ENCODE results near the gene CNOT11. TPM values are rescaled to one million over a fixed set of nuclear protein-coding genes. Genes with fewer than 3 reads are reported as not detected.
"Not testable (repeated sequence)": the region's sequence is repeated elsewhere in the genome, so short reads cannot be mapped to it uniquely, and the experiment has no call there.

Gene CNOT11
- total RNA-seq, 1 donor from 2014 or later, result 24.3 TPM

DNA sequence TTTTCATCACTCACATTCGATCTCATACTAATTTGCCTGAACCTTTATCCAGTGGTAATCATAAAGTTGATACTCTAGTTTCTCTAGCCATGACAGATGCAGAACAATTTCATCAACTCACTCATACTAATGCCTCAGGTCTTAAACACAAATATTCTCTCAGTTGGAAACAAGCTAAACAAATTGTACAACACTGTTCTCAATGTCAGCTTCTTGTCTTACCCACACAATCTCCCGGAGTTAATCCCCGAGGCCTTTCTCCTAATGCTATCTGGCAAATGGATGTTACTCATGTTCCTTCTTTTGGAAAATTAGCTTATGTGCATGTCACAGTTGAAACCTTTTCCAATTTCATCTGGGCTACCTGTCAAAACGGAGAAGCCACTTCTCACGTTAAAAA is 11.5 kb upstream of the CNOT11 start:
- intact Hi-C loops (cut with DNase I), result no loop called here
- ATAC-seq (no peak), DNase-seq (ENCODE audit: low spot score) (no peak)

DNA sequence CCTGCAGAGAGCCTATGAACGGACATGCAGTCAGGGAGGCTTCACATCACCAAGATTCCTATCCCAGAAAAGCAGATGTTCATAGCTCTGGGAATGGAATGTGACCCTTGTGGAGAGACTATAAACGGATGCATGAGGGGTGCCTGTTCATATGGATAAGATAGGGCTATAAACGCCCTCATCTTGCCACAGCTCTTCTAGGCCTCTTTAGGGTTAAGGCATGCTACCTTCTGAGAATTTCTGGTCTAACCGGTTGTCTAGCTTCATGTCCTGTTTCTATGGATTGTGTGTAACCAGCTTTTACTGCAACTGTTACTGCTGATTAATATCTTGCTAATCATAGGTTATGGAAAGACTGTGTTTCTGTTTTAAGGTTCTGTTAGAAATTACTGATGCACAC is 8.3 kb upstream of the CNOT11 start:
- DNase-seq (ENCODE audit: low spot score); intact Hi-C loops (cut with DNase I); ATAC-seq: not testable (repeated sequence)

GRCh38 chr2:101244899-101245298 is 7.8 kb upstream of the CNOT11 start:
- ATAC-seq; DNase-seq (ENCODE audit: low spot score); intact Hi-C loops (cut with DNase I): not testable (repeated sequence)

GRCh38 chr2:101245468-101245867 is 7.2 kb upstream of the CNOT11 start:
- DNase-seq (ENCODE audit: low spot score); ATAC-seq; intact Hi-C loops (cut with DNase I): not testable (repeated sequence)

- ATAC-seq; DNase-seq (ENCODE audit: low spot score); intact Hi-C loops (cut with DNase I): not testable (repeated sequence)
Measured at GRCh38 chr2:101248756-101249155, 3.9 kb upstream of the CNOT11 start.

DNA sequence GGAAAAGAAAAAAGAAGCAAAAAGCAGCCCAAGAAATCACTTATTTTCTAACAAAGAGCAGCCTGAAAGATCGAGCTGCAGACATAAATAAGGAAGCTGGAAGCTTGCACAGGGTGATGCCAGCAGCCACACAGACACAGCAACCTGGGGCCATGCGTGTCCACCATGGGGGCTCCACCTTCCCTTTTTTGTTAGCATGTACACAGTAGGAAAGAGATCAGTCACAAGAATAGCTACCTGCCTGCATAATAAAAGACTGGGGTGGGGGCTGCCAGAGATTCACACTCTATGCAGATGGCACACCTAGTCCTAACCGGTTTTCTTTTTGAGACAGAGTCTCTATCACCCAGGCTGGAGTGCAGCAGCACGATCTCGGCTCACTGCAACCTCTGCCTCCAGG is 2.9 kb upstream of the CNOT11 start:
- intact Hi-C loops (cut with DNase I), result no loop called here
- no peak for DNase-seq (ENCODE audit: low spot score)
- no peak for ATAC-seq

GRCh38 chr2:101251246-101251781 is 1.4 kb upstream of the CNOT11 start:
- ATAC-seq; DNase-seq (ENCODE audit: low spot score); intact Hi-C loops (cut with DNase I): not testable (repeated sequence)

DNA sequence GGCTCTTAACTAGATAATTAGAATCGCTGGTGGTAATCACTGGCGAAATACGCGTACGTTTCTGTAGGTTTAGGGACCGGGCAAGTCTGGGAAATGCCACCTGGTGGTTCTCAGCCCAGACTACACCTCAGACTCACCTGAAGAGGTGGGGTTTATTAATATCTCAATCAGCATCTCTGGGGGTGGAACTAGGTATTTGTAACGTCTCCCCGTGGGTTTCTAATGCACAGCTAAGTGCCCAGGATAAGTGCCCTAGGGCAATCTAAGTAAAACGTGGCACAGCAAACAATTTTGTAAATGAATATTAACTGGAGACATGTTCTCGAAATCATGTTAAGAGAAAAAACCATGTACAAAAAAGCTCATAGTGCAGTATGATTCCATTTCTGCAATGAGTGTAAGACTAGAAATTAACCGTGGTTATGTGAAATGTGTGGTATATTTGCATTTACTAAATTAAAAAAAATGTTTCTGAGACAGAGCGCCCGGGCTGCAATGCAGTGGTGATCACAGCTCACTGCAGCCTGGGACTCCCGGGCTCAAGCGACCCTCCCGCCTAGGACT is 760 bp upstream of the CNOT11 start:
- intact Hi-C loops (cut with DNase I), result no loop called here
- DNase-seq (ENCODE audit: low spot score), result no peak
- peak; percentile 60 for ATAC-seq

DNA sequence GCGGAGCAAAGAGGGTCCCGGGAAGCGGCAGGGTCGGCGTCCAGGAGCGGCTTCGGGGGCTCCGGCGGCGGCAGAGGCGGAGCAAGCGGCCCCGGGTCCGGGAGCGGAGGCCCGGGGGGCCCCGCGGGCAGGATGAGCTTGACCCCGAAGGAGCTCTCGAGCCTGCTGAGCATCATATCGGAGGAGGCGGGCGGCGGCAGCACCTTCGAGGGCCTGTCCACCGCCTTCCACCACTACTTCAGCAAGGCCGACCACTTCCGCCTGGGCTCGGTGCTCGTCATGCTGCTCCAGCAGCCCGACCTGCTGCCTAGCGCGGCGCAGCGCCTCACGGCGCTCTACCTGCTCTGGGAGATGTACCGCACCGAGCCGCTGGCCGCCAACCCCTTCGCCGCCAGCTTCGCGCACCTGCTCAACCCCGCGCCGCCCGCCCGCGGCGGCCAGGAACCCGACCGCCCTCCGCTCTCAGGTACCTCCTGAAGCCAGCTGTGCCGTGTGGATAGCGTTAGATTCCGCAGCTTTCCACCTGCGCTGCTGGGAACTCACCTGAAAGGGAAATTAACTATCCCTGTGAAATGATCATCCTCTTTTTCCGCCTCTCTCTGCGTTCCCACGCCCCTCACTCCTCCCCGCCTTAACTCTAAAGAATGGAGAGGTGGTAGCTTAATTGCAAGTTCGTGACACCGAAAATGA is 472 bp downstream of the CNOT11 start:
- ATAC-seq (peak; percentile 47), DNase-seq (ENCODE audit: low spot score) (peak; percentile 76)
- intact Hi-C loops (cut with DNase I), result no loop called here

DNA sequence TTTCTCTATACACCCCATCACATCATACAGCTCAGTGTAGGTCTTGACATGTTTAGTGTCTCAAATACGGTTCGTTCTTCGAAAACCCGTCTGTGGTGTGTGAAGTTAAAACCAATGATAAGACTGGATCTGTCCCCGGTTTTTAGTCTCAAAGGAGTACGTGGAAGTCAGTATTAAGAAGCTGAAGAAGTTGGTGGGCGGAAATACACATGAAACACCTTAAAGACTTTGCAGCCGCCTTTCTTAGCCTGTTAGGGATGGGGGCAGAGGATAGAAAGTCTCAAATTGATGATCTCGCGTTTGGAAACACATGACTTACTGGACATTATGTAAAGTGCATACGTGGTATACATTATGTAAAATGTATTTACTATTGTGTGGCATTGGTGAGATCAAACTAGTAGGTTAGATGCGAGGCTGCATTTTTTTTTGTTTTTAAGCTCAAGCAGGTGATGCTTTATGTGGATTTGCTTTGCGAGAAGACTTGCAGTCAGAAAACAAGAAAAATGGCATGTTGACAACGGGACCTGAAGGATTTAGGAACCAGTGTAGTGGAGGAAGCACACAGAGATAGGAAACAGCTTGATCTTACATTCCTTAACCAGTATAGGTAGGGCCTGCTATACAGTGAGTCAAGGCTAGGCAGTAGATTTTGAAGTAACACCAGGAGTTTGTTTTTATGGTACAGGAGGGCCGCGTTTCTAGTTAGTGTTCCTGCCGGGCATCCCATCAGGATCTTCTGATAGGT is 1.2 kb downstream of the CNOT11 start:
- ATAC-seq (no peak), DNase-seq (ENCODE audit: low spot score) (no peak)
- intact Hi-C loops (cut with DNase I), result no loop called here

- ATAC-seq (no peak), DNase-seq (ENCODE audit: low spot score) (no peak)
- intact Hi-C loops (cut with DNase I), result no loop called here
Measured at GRCh38 chr2:101255501-101255900, 2.8 kb downstream of the CNOT11 start.

DNA sequence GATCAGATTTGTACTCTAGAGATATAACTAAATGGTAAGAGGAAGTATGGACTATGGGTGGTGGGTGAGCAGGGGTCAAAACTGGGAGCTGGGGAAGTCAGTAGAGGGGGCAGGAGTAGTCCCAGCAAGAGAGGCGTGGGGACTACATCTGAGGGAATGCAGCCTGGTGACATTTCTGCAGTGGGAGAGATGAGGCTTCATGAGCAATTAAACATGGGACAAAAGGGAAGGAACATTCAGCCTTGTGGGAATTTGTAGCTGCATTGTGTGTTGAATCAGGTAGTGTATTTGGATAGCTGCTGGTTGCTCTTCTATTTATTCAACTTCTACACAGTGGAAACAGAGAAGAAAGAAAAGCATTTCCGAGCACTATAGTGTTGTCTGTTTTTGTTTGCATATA is 3.6 kb downstream of the CNOT11 start:
- DNase-seq (ENCODE audit: low spot score) (no peak), ATAC-seq (no peak)
- intact Hi-C loops (cut with DNase I), result no loop called here

DNA sequence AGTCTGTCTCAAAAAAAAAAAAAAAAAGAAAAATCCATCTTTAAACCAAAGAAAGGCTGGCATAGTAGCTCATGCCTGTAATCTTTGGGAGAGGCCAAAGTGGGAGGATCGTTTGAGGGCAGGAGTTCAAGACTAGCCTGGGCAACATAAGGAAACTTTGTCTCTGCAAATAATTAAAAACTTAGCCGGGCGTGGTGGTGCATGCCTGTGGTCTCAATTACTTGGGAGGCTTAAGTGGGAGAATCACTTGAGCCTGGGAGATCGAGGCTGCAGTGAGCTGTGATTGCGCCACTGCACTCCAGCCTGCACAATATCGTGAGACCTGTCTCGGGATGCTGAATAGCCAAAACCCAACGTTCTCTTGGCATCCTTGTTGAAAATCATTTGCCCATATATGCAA is 6.1 kb downstream of the CNOT11 start:
- DNase-seq (ENCODE audit: low spot score) (no peak), ATAC-seq (no peak)
- intact Hi-C loops (cut with DNase I), result no loop called here

DNA sequence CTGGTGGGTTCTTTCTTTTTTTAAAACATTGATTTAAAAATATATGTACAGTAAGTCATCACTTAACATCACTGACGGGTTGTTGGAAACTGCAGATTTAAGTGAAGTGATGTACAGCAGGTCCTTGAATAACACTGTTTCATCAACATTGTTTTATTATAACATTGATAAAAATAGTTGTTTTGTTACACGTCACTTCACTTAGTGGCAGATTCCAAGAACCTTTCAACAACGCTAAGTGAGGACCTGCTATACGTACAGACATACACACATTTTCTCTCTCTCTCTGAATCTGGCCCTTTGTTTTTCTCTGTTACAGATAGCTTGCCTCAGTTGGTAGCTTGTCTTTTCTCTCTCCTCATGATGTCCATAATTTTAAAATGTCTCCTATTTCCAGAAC is 9.5 kb downstream of the CNOT11 start:
- intact Hi-C loops (cut with DNase I), result no loop called here
- no peak for DNase-seq (ENCODE audit: low spot score)
- no peak for ATAC-seq

- no peak for DNase-seq (ENCODE audit: low spot score)
- intact Hi-C loops (cut with DNase I), result no loop called here
- ATAC-seq, result no peak
Measured at GRCh38 chr2:101263377-101263800, 10.7 kb downstream of the CNOT11 start.

- ATAC-seq, result no peak
- DNase-seq (ENCODE audit: low spot score), result no peak
- intact Hi-C loops (cut with DNase I), result no loop called here
Measured at GRCh38 chr2:101264360-101264939, 11.8 kb downstream of the CNOT11 start.

DNA sequence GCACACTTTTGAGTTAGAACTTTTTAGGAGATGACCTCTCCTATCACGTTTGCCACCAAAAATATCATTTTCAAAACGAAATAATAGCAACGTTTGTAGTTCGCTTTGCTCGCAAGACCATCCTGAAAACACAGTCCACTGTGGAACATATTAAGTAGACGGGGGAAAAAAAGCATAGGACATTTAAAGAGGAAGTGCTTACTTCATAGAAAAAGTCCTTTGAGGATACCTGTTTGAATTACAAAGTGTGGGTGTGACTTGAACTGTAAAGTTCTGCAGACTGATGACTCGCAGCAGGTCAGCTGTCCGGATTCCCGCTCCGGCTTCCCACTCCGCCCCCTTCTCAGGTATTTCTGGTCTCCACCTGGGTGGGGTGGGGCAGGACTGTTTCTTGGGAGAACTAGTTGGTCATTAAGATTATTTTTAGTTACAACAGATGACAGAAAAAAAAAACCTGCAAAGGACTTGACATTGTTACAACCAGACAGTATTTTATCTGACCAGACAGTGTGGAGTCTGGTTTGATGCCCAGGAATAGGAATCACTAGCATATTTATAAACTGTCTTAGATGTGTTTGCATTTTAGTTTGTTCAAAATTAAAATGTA is 13.3 kb downstream of the CNOT11 start:
- ATAC-seq (no peak), DNase-seq (ENCODE audit: low spot score) (no peak)
- intact Hi-C loops (cut with DNase I), result loop anchor here (5.0 kb wide), 1 partner anchor 1649 kb away; no protein-coding TSS in a partner anchor

DNA sequence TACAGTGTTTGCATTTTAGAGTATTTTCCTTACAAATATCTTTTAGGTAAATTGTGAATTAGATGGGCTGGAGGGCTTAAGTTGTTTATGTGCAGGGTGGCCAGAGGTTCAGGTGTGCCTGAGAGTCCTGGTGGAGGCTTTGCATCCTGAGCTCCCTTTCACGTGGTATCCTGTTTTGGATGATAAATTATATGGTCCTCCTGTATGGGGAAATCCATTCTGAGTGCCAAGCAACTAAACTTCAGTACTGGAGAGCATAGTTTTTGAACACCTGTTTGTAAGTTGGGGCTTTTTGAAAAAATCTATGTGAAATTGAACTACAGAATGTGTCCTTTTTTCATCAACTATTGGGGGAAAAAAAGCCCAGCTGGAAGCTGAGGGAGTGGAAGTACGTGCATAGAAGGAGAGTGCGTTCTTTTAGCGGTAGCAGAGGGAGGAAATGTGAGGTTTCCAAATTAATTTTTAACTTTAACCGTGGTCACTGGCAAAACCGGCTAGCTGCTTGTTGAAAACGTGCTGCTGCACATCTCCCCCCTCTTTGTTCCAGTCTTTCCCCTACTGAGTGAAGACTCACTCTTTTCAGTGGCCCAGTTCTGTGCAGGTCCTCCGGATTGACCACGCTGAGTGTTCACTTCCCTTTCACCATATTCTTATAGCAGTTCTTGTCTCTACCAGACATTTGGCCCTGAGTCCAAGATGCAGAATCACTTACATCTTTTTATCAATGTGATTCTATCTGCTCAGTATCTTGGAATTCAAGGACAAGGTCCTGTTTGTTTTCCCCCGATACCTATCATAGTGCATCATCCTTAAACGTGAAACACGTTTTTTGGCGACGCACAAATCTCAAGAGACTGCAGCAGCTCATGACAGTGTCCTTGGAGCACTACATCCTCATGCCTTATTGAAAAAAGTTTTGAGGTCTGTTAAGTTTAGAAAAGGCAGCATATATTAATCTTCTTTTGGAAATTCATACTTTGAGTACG is 15.3 kb downstream of the CNOT11 start:
- intact Hi-C loops (cut with DNase I), result loop anchor here (5.0 kb wide), 1 partner anchor 1651 kb away; no protein-coding TSS in a partner anchor
- ATAC-seq, result no peak
- DNase-seq (ENCODE audit: low spot score), result no peak

All from sciatic nerve (tissue), 2 donors.